Left kidney (tissue), 2 donors: Measurements from ENCODE around the gene GP1BA. TPM values are rescaled to one million over a fixed set of nuclear protein-coding genes. Genes with fewer than 3 reads are reported as not detected.
A peak's percentile ranks its signal among the peaks of the same experiment; 100 is the strongest.

Source experiments
- DNase-seq: peaks from one replicate; pipeline ENCODE4 v3.0.0-alpha.2; 2013
- polyA plus RNA-seq: library from polyadenylated mRNA; unstranded; fragments of 120-200 nt; gene quantifications from one replicate; pipeline ENCODE4 v1.2.1, GENCODE V29; 2013; ENCODE audit not compliant: insufficient read length

The GP1BA gene
- polyA plus RNA-seq, 1 donor, result 3.2 TPM

DNA sequence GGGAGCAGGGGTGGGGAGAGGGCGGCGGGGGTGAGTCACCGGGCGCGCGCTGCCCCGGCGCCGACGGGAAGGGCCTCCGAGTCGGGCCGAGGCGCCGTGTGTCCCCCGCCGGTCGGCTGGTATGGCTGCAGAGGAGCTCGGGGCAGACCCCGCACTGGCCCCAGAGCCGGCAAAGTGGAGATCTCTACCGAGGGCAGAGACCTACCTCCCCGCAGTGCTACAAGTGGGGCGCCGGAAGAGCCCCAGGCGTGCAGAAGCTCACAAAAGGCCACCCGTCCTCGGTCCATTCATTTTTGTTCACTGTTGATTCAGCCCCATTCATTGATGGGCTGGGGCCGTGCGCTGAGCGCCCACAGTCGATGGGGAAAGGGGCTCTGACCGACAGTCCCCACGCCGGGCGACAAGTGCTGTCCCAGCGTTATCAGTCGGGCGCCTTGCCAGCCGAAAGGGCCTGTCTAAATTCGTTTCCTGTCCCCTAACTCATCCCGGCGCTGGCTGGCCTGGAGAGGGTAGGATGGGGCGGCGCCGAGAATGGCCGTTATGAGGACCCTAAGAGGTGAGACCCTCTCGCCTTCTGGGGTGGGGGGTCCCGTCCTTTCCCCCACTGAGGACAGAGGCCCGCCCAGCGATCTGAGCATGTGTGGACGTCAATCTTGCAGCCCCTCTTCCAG lies 18.1 kb downstream of the GP1BA start:
- DNase-seq, result no peak

DNA sequence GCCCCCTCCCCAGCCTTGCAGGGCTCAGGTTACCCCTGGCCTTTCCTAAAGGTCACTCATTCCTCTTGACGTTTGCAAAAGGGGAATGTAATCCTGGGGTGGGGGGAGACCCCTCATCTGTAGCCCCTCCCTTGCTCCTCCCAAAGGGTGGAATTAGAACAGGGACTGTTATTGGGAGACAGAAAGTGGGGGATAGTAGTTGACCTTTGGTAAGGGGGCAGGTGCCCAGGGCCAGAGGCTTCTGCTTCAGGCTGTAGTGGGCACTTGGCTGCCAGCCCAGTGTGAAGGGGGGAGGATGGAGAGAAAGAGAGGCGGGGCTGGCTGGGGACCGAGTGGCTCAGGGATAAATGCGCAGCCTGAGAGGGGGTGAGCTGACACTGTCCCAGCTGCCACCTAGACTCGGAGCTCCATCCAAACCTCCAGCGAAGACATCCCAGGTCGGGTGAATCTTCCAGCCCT lies 18.7 kb downstream of the GP1BA start, which contains the start of gene ENO3:
Gene ENO3, plus strand, starts transcription at position 374 of the 459 bp plus-strand sequence. CDS start 711 bp downstream, outside the sequence.
- DNase-seq, result no peak

DNA sequence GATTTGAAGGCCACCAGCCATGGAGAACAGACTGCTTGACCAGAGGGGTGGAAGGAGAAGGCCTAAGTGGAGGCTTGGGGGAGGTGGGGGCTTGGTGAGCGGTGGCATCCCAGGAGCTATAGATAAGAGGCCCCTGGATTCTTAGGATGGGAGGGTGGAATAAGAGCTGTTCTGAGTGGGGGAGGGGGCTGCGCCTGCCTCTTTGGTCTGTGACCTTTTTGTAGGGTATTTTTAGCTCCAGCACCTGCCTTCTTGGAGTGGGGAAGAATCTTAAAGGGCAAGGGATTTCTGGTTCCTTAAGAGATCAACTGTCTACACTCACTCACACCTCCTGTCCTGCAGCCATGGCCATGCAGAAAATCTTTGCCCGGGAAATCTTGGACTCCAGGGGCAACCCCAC lies 19.4 kb downstream of the GP1BA start:
- DNase-seq, result no peak

DNA sequence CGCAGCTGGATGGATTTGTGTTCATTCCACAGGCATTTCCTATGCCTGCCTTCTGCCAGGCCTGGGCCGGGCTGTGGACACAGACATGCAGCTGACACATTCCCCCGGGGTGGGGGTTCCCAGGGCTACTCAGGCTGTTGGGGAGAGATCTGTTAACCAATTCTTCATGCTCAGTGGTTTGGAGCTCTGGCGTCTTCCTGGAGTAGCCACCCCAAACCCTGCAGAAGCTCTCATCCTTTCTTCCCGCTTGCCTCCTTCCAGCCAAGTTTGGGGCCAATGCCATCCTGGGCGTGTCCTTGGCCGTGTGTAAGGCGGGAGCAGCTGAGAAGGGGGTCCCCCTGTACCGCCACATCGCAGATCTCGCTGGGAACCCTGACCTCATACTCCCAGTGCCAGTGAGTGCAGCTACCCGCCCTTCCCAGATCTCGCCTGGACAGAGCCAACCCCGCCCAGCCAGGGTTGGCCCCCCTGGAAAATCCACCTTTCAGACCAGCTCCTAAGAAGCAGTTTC lies 21.4 kb downstream of the GP1BA start:
- DNase-seq, result no peak

DNA sequence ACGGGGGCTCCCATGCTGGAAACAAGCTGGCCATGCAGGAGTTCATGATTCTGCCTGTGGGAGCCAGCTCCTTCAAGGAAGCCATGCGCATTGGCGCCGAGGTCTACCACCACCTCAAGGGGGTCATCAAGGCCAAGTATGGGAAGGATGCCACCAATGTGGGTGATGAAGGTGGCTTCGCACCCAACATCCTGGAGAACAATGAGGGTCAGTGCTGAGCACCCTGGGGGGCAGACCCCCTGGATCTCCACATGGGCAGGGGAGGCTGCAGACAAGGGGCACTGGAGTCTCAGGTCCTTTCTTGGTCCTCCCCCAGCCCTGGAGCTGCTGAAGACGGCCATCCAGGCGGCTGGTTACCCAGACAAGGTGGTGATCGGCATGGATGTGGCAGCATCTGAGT lies 23.0 kb downstream of the GP1BA start:
- no peak for DNase-seq

DNA sequence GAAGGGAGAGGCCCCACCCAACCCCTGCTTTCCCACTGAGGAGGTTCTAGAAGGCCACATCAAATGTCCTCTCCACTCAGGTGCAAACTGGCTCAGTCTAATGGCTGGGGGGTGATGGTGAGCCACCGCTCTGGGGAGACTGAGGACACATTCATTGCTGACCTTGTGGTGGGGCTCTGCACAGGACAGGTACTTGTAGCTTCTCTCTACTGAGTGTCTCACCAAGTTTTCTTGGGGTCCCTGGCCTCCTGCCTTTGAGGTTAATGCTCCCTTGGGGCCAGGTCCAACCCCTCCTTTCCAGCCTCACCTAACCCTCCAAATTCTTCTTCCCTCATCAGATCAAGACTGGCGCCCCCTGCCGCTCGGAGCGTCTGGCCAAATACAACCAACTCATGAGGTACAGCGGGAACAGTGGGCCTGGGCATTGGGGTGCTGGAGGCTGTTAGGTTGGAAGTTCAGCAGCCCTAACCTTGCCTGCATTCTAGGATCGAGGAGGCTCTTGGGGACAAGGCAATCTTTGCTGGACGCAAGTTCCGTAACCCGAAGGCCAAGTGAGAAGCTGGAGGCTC lies 24.5 kb downstream of the GP1BA start:
- DNase-seq, result no peak

DNA sequence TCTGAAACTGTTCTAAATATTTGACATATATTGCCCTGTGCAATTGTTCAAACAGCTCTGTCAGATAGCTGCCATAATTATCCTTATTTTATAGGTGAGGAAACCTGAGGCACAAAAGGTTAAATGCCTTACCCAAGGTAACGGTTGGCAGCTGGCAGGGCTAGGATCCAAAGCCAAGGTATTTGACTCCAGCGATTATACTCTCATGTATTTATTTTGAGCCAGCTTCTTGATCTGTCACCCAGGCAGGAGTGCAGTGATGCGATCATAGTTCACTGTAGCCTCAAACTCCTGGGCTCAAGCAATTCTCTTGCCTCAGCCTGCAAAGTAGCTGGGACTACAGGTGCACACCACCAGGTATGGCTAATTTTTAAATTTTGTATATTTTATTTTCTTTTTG lies 26.0 kb downstream of the GP1BA start:
- no peak for DNase-seq

DNA sequence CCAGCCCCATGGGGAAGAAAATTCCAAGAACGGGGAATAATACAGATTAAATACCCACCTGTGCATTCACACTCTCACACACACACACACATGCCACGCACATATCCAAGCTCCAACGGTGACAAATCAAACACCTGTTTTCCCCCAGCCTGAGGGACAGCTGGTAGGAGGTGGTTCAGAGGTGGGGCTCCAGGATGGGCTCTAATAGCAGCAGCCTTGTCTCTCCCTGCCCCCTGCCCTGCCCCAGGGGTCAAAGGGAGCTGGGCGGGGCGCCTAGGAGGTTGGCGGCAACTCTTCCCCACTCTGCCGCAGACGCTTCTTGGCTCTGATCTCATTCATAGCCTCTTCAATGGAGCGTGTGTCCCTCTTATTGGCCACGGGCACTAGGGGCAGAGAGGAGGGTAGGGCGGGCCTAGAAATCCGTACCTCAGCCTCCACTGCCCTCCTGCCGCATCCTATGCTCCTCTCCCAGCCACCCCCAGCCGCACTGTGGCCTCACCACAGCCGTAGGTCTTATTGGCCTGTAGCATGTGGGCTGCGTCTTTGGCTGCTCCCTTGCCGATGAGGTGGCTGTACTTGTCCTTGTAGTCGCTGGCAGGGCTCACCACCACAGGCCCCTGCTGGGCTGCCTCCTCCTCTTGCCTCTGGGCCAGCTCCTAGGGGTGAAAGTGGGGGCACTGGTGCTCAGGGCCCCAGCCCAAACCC lies 27.3 kb downstream of the GP1BA start:
- no peak for DNase-seq

DNA sequence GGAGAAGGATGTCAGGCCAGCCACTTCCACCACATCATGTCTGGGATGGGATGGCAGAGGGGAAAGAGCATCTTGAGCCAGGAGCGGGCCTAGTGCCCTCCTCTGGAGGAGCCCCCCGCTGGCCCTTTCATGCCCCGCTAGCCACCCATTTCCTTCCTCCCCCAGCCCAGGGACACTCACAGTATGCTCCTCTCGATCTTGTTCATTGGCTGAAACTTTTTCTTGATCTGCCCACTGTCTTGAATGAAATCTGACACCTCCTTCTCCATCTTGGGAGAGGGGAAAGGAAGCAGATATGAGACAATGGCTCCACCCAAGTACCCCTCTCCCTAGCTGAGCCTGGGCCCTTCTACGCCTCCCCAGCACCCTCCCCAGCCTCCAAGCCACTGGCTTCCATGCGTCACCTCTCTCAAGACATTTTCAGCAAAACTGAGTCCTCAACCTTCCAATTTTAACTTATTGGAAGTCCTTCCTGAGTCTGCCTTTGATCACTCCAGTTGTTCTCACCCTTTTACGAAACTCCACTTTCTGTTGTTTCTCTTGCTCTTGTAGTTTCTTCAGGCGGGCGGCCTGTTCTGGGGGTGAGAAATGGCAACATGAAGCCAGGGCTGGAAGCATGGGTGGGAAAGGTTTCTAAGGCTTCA lies 28.3 kb downstream of the GP1BA start:
- DNase-seq, result no peak

DNA sequence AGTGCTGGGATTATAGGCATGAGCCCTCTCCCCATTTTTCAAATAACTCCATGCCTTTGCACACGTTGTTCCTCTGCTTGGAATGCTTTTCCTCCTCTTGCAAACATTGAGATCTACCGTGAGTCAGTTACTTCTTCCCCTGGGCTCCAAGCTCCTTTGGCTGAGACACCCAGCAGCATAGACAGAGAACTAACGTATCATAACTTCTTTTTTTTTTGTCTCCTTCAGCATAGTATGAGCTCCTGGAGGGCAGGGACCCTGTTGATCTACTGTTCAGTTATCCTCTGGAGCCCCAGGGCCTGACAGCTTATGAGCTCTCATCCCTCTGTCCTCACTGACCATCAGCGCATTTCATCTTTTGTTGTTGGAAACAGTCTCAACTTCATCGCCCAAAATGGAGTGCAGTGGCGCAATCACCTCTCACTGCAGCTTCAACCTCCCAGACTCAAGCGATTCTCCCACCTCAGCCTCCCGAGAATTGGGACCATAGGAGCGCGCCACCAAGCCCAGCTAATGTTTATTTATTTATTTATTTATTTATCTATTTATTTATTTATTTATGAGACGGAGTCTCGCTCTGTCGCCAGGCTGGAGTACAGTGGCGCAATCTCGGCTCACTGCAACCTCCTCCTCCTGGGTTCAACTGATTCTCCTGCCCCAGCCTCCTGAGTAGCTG lies 33.4 kb downstream of the GP1BA start:
- no peak for DNase-seq

DNA sequence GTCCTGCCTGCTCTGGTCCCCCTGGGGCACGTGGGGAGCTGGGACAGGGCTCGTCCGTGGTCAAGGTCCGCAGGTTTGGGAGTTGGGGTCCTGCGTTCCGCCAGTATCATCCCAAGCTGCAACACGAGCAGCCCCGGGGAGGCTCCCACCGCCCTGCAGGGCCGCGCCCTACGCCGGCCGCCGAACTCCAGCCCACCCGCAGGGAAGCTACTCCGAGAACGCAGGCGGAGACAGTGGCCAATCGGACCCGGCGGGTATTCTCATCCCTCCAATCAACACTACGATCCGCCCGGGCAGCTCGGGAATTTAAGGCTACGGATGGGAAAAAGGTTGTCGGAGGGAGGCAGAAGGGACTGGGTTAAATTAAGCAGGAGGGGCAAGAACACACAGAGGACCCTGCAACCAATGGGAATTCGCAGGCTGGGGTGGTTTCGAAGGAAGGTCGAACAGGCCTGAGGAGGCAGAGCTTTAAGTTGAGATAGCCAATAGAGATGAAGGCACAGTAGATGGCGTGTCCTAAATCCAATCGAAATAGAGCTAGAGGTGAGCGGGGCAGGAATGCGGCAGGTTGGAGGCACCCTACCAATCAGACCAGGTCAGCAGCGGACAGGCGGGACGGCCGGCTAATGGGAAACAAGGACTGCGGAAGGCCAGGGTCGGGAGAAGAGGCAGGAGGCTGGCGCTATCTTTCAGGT lies 34.9 kb downstream of the GP1BA start:
- DNase-seq, result peak; percentile 99

DNA sequence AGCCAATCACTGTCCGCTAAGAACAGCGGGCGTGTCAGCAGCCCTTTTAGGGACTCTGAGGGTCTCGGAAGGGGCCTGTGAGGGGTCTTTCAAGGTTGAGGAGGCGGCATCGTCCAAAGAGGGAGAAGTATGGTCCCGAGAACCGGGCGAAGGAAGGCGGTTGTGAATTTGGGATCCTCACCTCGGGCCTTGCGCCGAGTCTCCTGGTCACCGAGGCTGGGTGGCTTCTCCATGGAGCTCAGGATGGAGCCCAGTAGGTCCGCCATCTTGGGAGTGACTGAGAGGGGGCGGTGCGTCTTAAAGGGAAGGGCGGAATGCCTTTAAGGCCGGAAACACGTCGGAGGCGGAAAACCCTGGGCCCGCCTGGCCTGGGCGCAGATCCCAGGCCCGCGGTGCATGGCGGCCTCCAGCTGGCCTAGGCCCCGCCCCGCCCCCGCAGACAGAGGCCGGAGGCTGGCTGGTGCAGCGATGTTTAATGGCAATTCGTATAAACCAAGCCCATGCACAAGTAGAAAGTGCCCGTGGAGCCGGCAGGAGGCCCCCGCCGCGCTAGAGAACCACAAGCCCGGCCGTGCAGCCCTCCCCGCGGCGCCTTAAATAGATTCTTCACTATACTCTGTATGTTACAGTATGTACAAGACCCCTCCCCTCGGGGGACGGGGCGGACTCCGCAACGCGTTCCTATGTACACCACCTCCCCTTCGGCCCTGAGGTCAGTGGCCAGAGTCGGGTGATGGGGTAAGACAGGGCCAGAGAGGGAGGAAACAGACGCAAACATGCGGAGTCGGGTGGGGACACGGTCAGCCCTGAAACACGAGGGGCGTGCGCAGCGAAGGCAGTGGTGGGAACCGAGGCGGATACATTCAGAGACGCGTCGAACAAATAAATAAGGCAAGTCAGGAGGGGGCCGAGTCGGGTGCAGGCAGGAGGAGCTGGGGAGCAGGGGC lies 35.7 kb downstream of the GP1BA start, which contains the start of gene SPAG7:
Gene SPAG7, minus strand, starts transcription at position 279 of the 947 bp plus-strand sequence. Its CDS starts 13 bp downstream, at position 266.
- DNase-seq, result peak; percentile 97

DNA sequence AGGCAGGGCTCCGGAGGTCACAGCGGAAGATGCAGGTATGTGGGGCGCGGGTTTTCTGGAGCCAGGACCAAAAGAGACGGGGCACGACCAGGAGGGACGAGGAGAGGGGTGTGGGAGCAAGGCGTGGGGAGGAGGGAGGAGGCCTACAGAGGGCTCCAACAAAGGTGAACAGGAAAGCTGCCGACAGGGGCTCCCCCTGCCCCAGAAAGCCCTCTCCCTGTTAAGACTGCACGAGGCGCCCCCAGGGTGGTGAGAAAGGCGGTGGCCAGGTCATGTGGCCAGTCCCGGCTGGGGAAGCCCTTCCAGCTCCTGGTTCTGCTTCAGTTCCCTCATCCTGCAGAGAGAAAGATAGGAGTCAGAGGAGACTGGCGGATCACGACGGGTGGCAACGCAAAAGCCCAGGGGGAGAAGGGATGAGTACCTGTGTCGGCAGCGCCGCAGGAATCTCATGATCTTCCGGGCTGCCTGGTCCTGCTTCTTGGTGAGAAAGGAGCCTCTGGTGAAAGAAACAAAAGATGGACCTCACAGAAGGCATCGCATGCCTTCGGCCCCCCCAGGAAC lies 36.5 kb downstream of the GP1BA start:
- no peak for DNase-seq

DNA sequence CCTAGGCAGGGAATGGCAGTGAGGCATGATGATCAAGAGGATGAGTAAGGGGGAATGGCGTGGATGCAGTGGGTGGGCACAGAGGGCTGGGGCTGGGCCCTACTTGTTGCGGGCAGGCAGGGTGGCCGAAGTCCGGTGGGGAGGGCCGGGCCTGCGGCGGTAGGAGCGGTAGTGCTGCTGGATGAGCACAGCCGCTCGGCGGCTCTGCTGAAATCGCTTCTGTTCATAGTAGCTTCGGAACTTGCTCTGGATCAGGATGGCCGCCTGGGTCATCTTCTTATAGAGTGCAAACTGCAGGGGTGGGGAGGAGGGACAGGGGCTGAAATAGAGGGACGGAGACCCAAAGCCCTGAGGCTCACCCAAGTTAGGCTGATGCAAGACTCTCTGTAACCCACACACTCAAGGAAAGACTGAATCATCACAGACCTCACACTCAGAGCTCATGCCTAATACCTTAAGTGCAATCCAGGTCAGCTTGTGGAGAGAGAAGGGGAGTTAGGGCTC lies 37.0 kb downstream of the GP1BA start:
- DNase-seq, result no peak

DNA sequence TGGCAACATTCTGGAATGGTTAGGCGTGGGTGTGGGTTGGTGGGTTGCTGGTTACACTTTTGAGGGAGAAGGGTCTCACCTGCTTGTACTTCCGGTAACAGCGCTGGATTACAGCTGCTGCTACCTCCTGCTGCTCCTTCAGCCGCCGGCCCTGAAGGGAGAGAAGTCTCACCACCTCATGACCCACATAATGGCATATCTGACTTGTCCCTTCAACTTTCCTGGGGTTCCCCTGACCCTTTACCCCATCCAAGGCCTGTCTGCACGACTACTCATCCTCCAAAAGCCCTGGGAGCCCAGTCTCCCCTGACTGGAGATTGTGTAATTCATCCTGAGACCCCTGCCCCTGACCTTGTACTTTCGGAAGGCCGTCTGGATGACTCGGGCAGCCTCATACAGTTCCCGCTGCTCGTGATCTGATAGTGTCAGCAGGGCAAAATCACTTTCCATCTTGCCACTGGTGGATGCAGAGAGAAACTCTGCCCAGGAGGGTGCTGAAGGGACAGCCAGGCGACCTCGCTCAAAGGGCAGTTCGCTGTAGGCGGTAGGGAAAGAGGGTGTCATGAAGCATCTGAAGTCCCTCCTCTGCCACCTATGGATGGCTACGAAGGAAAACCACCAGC lies 37.6 kb downstream of the GP1BA start:
- DNase-seq, result no peak

DNA sequence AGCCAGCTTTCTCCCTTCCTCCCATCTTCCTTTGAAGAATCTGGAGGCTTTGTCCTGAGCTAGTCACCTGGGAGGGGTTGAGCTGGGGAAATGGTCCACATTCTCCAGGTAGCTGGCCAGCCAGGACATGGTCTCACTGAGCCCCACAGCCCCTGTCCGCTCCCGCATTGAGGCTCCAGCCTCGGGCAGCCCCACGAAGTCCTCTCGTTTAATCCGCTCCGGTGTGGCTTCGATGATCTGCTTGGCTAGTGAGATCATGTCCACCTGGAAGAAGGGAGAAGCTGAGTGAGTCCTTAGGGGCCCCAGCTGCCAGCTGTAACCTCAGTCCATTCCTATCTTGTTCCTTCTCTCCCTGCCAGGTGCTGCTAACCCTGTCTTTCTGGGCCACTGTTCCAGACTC lies 38.2 kb downstream of the GP1BA start:
- no peak for DNase-seq

DNA sequence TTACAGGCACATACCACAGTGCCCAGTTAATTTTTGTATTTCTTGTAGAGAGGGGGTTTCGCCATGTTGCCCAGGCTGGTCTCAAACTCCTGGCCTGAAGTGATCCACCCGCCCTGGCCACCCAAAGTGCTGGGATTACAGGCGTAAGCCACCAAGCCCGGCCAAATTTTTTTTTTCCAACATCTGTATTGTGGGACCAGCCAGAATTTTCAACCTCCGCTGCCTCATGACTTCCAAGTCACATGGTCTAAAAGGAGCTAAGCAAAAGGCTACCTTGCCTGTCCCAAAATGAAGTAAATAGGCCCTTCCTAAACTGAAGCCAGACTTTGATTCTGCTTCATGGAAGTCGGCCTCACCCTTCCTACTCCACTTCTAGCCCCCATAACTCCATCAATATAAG lies 39.7 kb downstream of the GP1BA start:
- DNase-seq, result no peak

DNA sequence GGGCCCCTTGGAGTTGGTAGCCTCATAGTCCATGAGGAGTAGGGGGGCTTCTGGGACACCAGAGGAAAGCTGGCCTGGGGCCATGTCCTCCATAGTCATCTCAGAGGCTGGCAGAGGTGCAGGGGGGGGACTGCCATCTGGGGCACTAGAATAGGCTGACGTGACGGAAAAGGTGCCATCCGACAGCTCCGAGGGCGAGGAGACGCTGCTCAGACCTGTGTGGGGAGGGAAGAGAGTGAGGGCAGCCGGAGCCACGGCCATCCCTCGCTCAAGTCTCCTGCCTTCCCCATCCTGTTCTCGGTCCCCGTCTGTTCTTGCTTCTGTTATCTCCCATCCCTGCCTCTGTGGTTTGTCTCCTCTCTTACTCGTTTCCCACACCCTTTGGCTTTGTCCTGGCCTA lies 40.2 kb downstream of the GP1BA start:
- no peak for DNase-seq

DNA sequence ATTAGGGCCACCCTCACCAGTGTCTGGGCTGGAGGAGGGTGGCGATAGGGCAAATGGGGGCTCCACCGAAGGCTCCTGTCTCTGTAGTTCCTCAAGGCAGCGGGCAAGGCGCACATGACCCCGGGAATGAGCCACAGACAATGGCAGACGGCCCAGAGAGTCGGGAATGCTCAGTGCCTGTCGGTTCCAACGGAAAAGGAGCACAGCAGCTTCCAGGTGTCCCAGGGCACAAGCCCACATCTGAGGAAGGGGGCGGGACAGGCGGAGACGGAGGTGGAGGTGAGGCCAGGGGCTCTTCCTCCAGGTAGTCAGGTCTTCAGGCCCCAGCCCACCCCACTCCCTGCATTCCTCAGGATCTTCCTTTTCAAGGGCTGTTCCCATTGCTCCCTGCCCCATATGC lies 40.7 kb downstream of the GP1BA start:
- no peak for DNase-seq
